Measurements from ENCODE around the gene GJB4.

DNA sequence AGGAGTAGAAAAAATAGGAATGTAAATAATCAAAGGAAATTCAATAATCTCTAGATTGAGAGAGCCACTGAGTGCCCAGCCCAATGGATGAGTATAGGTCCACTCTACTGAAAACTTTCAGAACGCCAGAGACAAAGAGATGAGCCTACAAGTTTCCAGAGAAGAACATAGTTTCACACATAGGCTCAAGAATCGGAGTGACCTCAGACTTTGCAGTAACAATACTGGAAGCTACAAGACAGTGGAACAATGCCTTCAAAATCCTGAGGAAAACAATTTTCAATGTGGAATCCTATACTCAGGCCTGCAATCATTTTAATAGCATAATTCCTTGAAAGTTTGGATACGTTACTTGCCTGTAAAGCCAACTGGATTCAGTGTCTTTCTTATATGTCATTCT, 44.2 kb downstream of the GJB4 start:
- TF ChIP-seq CTCF (IDR thresholded peaks at IDR 0.05) (no peak), POLR2A (IDR thresholded peaks at IDR 0.05) (no peak)
